Measurements from ENCODE around the gene CETP. TPM values are rescaled to one million over a fixed set of nuclear protein-coding genes. Genes with fewer than 3 reads are reported as not detected.

Gene CETP
- total RNA-seq, 2 donors from 2014 or later = not detected

GRCh38 chr16:57007050-57007449 lies 45.3 kb downstream of the CETP start:
- H3K9me3 ChIP-seq = no peaks in the 10 kb centered on the region
- no peak overlapping the region for H3K4me3 ChIP-seq
- no peak for ATAC-seq (ENCODE audit: insufficient number of reproducible peaks, low FRiP score, low read depth)
- no peaks in the 10 kb centered on the region for H3K36me3 ChIP-seq
- no peaks in the 10 kb centered on the region for H3K4me1 ChIP-seq (ENCODE audit: control insufficient read depth in 1 of 2, low read depth in 2 of 2)
- no peak for DNase-seq (ENCODE audit: low spot score)
- H3K27me3 ChIP-seq (replicated peaks; ENCODE audit: insufficient read depth) = no peaks in the 10 kb centered on the region
- no peak for TF ChIP-seq CTCF (IDR thresholded peaks at IDR 0.05)
- no peak overlapping the region for H3K27ac ChIP-seq

- Histone ChIP-seq H3K36me3 (no peaks in the 10 kb centered on the region), H3K4me3 (no peak overlapping the region), H3K27ac (no peak overlapping the region), H3K9me3 (no peaks in the 10 kb centered on the region), H3K4me1 (ENCODE audit: control insufficient read depth in 1 of 2, low read depth in 2 of 2) (no peaks in the 10 kb centered on the region), H3K27me3 (replicated peaks; ENCODE audit: insufficient read depth) (no peaks in the 10 kb centered on the region)
- no peak for TF ChIP-seq CTCF (IDR thresholded peaks at IDR 0.05)
- DNase-seq (ENCODE audit: low spot score) (no peak), ATAC-seq (ENCODE audit: insufficient number of reproducible peaks, low FRiP score, low read depth) (no peak)
These were observed 45.8 kb downstream of the CETP start for GRCh38 chr16:57007530-57007929.

DNA sequence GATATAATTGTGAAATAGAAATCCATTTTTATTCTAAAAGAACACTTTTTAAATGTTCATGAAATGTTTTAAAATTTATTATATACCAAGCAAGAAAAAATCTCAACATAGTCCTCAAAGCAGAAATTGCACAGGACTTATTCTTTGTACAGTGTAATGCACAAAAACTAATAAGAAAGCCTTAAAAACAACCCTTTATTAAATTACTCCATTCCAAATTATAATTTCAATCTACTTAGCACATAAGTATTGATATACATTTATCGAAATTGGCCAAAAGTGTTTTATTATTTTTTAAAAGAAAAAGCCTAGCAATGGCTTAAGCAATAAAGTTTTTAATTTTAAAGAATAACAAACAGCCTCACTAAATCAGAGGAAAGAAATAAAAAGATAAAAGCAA lies 46.7 kb downstream of the CETP start:
- Histone ChIP-seq H3K27ac (no peak overlapping the region), H3K4me1 (ENCODE audit: control insufficient read depth in 1 of 2, low read depth in 2 of 2) (no peaks in the 10 kb centered on the region), H3K9me3 (no peaks in the 10 kb centered on the region), H3K27me3 (replicated peaks; ENCODE audit: insufficient read depth) (no peaks in the 10 kb centered on the region), H3K36me3 (no peaks in the 10 kb centered on the region), H3K4me3 (no peak overlapping the region)
- TF ChIP-seq CTCF (IDR thresholded peaks at IDR 0.05) = no peak
- DNase-seq (ENCODE audit: low spot score) (no peak), ATAC-seq (ENCODE audit: insufficient number of reproducible peaks, low FRiP score, low read depth) (no peak)

- Histone ChIP-seq H3K36me3 (no peaks in the 10 kb centered on the region), H3K9me3 (no peaks in the 10 kb centered on the region), H3K27ac (no peak overlapping the region), H3K4me3 (no peak overlapping the region), H3K27me3 (replicated peaks; ENCODE audit: insufficient read depth) (no peaks in the 10 kb centered on the region), H3K4me1 (ENCODE audit: control insufficient read depth in 1 of 2, low read depth in 2 of 2) (no peaks in the 10 kb centered on the region)
- no peak for TF ChIP-seq CTCF (IDR thresholded peaks at IDR 0.05)
- DNase-seq (ENCODE audit: low spot score) (no peak), ATAC-seq (ENCODE audit: insufficient number of reproducible peaks, low FRiP score, low read depth) (no peak)
These were observed 48.0 kb downstream of the CETP start for GRCh38 chr16:57009643-57010170.

- Histone ChIP-seq H3K4me1 (ENCODE audit: control insufficient read depth in 1 of 2, low read depth in 2 of 2) (no peaks in the 10 kb centered on the region), H3K36me3 (no peaks in the 10 kb centered on the region), H3K9me3 (no peaks in the 10 kb centered on the region), H3K27ac (no peak overlapping the region), H3K27me3 (replicated peaks; ENCODE audit: insufficient read depth) (no peaks in the 10 kb centered on the region), H3K4me3 (no peak overlapping the region)
- ATAC-seq (ENCODE audit: insufficient number of reproducible peaks, low FRiP score, low read depth) = no peak
- DNase-seq (ENCODE audit: low spot score) = no peak
- TF ChIP-seq CTCF (IDR thresholded peaks at IDR 0.05) = no peak
These were observed 50.6 kb downstream of the CETP start for GRCh38 chr16:57012353-57012752.

Measured in thoracic aorta (tissue), 2 donors.